Heart left ventricle (tissue), 13 donors: Measurements from ENCODE around the gene SLC18A3.

Source experiments
- CTCF ChIP-seq, 12 donors: fragments of 200-600 bp; sonication (generic) in 4 of 12; IDR thresholded peaks; one replicate each; pipeline versions ENCODE4 v1.5.0 to v1.8.0; 2018 to 2022; ENCODE audit warnings: antibody characterized with exemption in 12 of 12, mild to moderate bottlenecking in 5 of 12
- POLR2A ChIP-seq, 2 donors: fragments of 450-650 bp; IDR thresholded peaks; one replicate each; pipeline ENCODE4 v1.6.1; 2017; ENCODE audit warnings: antibody characterized with exemption in 2 of 2, mild to moderate bottlenecking in 2 of 2, moderate library complexity in 2 of 2
- donor health status: ischemic (EF 13 %, LVEDD 7.1; RV severe dilation, severe dysfunction).
- donor health status: DM: no; HTN: yes; CAD: no.
- donor health status: DM: no; HTN: no; CAD: no.
- donor health status: ischemic (EF 25% LVEDD 6.9; RV normal size, moderate dysfunction).
- donor health status: ischemic (EF 25% LVEDD 5.7; RV mildly dilated, moderate dysfunction).
- donor health status: ischemic (EF 35%, LVEDD 5.7; RV mildly dilated, moderate dysfunction).
- donor health status: nonischemic (EF 11% LVEDD 7.7; RV severe dilation, severe dysfunction).
- donor health status: DM: yes; HTN: yes; CAD: no.
- donor health status: PGD.
- donor health status: ischemic (EF 29% LVEDD 5.4; RV normal size, mild dysfunction).
- donor health status: nonischemic (EF 23%, LVEDD 6.1; RV moderate dilation, normal function).

GRCh38 chr10:49654036-49654693, 44.1 kb downstream of the SLC18A3 start:
- no peak for TF ChIP-seq CTCF (IDR thresholded peaks at IDR 0.05)
- TF ChIP-seq POLR2A (IDR thresholded peaks at IDR 0.05): no peak
